ENCODE measurements around the gene ADAMTS2.

DNA sequence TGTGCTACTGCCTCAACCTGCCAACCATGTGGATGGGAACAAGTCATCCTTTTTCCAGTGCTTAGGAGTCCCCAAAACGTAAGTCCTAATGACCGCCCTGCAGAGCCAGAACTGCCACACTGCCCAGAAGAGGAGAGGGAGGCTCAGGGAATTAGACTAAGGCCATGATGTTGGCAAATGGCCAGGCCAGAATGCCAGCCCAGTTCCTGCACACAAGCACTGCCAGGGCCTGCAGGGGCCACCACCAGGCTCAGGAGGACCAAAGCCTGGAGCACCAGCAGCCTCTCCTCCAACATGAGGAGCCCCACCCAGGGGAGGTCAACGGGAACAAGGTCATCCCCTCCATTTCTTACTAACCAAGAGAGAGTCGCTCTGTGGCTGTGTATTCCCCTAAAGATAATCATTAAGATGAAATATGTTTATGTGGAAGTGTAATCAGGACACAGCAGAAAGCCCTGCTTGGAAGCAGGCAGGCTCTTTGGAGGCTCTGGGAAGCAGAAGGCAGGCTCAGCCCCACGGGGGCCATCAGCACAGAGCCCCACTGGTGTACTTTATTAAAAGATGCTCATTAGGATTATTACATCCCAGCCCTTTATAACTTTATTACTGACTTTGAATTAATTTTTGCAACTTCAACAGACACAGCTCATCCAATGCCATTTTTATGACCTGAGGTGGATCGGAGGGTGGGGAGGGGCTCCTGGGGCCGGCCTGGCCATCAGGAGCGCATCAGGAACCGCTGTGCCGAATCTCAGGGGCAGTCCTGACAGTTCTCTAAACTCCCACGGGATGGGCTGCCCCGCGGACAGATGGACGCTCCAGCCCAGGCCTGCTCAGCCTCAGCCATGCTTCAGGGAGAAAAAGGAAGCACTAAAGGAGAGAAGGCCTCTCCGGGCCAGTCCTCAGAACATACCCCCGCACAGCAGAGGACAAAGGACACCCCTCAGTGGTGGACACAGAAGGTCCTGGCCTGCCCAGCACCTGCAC, 127.0 kb downstream of the ADAMTS2 start:
- no peak for TF ChIP-seq EZH2 (IDR thresholded peaks at IDR 0.05; ENCODE audit: insufficient read depth, low read length)
- TF ChIP-seq, protein P1, sequence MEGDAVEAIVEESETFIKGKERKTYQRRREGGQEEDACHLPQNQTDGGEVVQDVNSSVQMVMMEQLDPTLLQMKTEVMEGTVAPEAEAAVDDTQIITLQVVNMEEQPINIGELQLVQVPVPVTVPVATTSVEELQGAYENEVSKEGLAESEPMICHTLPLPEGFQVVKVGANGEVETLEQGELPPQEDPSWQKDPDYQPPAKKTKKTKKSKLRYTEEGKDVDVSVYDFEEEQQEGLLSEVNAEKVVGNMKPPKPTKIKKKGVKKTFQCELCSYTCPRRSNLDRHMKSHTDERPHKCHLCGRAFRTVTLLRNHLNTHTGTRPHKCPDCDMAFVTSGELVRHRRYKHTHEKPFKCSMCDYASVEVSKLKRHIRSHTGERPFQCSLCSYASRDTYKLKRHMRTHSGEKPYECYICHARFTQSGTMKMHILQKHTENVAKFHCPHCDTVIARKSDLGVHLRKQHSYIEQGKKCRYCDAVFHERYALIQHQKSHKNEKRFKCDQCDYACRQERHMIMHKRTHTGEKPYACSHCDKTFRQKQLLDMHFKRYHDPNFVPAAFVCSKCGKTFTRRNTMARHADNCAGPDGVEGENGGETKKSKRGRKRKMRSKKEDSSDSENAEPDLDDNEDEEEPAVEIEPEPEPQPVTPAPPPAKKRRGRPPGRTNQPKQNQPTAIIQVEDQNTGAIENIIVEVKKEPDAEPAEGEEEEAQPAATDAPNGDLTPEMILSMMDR (IDR thresholded peaks at IDR 0.05; ENCODE audit: insufficient read depth, low read depth, low read length) = no peak

Measured in astrocyte (in vitro differentiated cells and primary cell).